Smooth muscle cell (in vitro differentiated cells): ENCODE measurements around the gene PPP1R12A. TPM values are rescaled to one million over a fixed set of nuclear protein-coding genes. Genes with fewer than 3 reads are reported as not detected.

Experiments
- DNase-seq: peaks from one replicate; lab custom pipeline; 2025; ENCODE audit not compliant: unreplicated experiment; lab: John Stamatoyannopoulos, UW
- H2AFZ ChIP-seq: fragments of 200-600 bp; sonication (generic); 2 replicates; pipeline ENCODE4 v1.6.0; 2016; ENCODE audit warnings: antibody characterized with exemption, low read depth, mild to moderate bottlenecking
- H3F3A ChIP-seq: fragments of 200-600 bp; sonication (generic); 2 replicates; pipeline ENCODE4 v1.6.0; 2017; ENCODE audit warnings: antibody characterized with exemption, low read depth
- H3K27ac ChIP-seq: fragments of 200-600 bp; sonication (generic); 2 replicates; pipeline ENCODE4 v1.5.1; 2016; ENCODE audit warnings: low read depth, mild to moderate bottlenecking
- H3K27me3 ChIP-seq: fragments of 200-600 bp; sonication (generic); 2 replicates; pipeline ENCODE4 v1.6.1; 2016; ENCODE audit warnings: low read depth, mild to moderate bottlenecking
- H3K36me3 ChIP-seq: fragments of 200-600 bp; sonication (generic); 2 replicates; pipeline ENCODE4 v1.5.1; 2016; ENCODE audit warnings: low read depth
- H3K4me1 ChIP-seq: fragments of 200-600 bp; sonication (generic); 2 replicates; pipeline ENCODE4 v1.5.1; 2016; ENCODE audit warnings: low read depth
- H3K4me2 ChIP-seq: fragments of 200-600 bp; sonication (generic); 2 replicates; pipeline ENCODE4 v1.6.0; 2016; ENCODE audit warnings: mild to moderate bottlenecking
- H3K4me3 ChIP-seq: fragments of 200-600 bp; sonication (generic); 2 replicates; pipeline ENCODE4 v1.5.1; 2016; ENCODE audit warnings: mild to moderate bottlenecking
- H3K79me2 ChIP-seq: fragments of 200-600 bp; sonication (generic); 2 replicates; pipeline ENCODE4 v1.6.0; 2016; ENCODE audit warnings: low read depth, mild to moderate bottlenecking
- H3K9ac ChIP-seq: fragments of 200-600 bp; sonication (generic); 2 replicates; pipeline ENCODE4 v1.6.0; 2016; ENCODE audit warnings: low read depth
- H3K9me3 ChIP-seq: fragments of 200-600 bp; sonication (generic); replicated peaks from 2 replicates; pipeline ENCODE4 v1.5.1; 2016; ENCODE audit warnings: low read depth
- H4K20me1 ChIP-seq: fragments of 200-600 bp; sonication (generic); 2 replicates; pipeline ENCODE4 v1.6.0; 2016; ENCODE audit warnings: low read depth
- CTCF ChIP-seq: fragments of 200-600 bp; sonication (generic); IDR thresholded peaks from 2 replicates; pipeline ENCODE4 v1.5.1; 2017; ENCODE audit warnings: borderline replicate concordance, mild to moderate bottlenecking, antibody characterized with exemption; ENCODE audit not compliant: insufficient read depth, poor library complexity, severe bottlenecking
- WGBS: methylation state at CpG from one replicate; pipeline ENCODE4 v1.1.7; 2016; ENCODE audit warnings: low lambda C conversion rate; 5-methylcytosine and 5-hydroxymethylcytosine counted together
- polyA plus RNA-seq: library from polyadenylated mRNA; unstranded; fragments of >200 nt; fragmentation: Nextera tagmentation; extraction: Ambion mirVana; gene quantifications from 2 replicates; pipeline ENCODE4 v1.2.1, GENCODE V29; 2016
- total RNA-seq: library from RNA; depleted of rRNA; stranded (reverse); fragments of >200 nt; gene quantifications from 2 replicates; pipeline ENCODE4 v1.2.3, GENCODE V29; 2014

The PPP1R12A gene
- total and polyA plus RNA-seq, 2 experiments from 2014 or later = 98.7 to 102 TPM

- Histone ChIP-seq H3K9ac (peak overlapping the region; percentile 83), H3K4me1 (peaks cover 27% of the 10 kb centered on the region), H3K27me3 (no peaks in the 10 kb centered on the region), H2AFZ (no peak overlapping the region), H3K4me3 (peak overlapping the region; percentile 65), H4K20me1 (peaks cover 69% of the 10 kb centered on the region), H3K79me2 (peaks cover 85% of the 10 kb centered on the region), H3K9me3 (no peaks in the 10 kb centered on the region), H3K27ac (peak overlapping the region; percentile 91), H3K36me3 (no peaks in the 10 kb centered on the region), H3K4me2 (peak overlapping the region; percentile 98), H3F3A (peaks cover 4% of the 10 kb centered on the region)
- WGBS = 20% methylated on average over 5 of the region's 5 CpGs
- TF ChIP-seq CTCF = no peak
- no peak for DNase-seq
These were observed 2.5 kb downstream of the PPP1R12A start for GRCh38 chr12:79932357-79932756.

GRCh38 chr12:79929065-79929464 lies 5.8 kb downstream of the PPP1R12A start:
- Histone ChIP-seq H3K9ac (no peak overlapping the region), H3K79me2 (peaks cover 100% of the 10 kb centered on the region), H3K27me3 (no peaks in the 10 kb centered on the region), H3K4me2 (no peak overlapping the region), H3K27ac (no peak overlapping the region), H3K4me1 (peaks cover 18% of the 10 kb centered on the region), H3K9me3 (no peaks in the 10 kb centered on the region), H3F3A (peaks cover 4% of the 10 kb centered on the region), H2AFZ (no peak overlapping the region), H4K20me1 (peaks cover 100% of the 10 kb centered on the region), H3K4me3 (no peak overlapping the region), H3K36me3 (no peaks in the 10 kb centered on the region)
- WGBS = 95% methylated on average over 10 of the region's 10 CpGs
- no peak for TF ChIP-seq CTCF
- DNase-seq = no peak

DNA sequence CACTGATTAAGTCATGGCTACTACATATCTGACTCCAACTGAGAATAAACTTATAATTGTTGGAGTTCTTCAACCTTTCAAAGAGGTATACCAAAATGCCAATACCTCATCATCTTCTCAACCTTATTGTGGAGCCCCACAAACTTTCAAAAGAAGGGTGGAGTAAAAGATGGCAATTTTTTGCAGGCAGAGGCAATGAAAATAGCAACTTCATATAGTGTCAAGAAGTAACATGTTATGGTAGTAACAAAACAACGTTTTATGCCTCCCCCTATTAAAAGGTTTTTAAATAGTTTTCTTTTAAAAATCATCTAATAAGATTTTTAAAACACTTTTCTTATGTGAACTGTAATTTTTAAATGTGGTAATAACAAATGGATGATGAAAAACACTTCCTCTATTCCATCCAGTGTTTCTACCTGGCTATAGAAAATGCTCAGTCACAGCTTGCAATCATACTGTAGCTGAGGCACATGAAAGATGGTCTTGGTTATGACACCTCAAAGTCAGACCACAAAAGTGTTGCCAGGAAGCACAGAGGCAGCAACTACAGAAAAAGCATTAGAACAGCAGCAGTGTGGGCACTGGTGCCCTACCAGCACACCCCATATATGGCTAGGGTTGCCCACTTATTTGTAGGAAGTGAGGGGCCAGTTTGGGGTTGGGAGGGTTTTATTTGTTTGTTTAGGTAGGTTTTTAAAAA lies 7.0 kb downstream of the PPP1R12A start:
- H3K4me2 ChIP-seq = no peak overlapping the region
- no peak for DNase-seq
- H3K27me3 ChIP-seq = no peaks in the 10 kb centered on the region
- no peak overlapping the region for H3K9ac ChIP-seq
- H3K9me3 ChIP-seq = no peaks in the 10 kb centered on the region
- no peak overlapping the region for H2AFZ ChIP-seq
- H3F3A ChIP-seq = peaks cover under 1% of the 10 kb centered on the region
- peaks cover 15% of the 10 kb centered on the region for H3K4me1 ChIP-seq
- H4K20me1 ChIP-seq = peaks cover 100% of the 10 kb centered on the region
- 97% methylated on average over 1 of the region's 1 CpG for WGBS
- no peak for TF ChIP-seq CTCF
- no peak overlapping the region for H3K4me3 ChIP-seq
- H3K36me3 ChIP-seq = no peaks in the 10 kb centered on the region
- H3K79me2 ChIP-seq = peaks cover 100% of the 10 kb centered on the region
- H3K27ac ChIP-seq = peak overlapping the region; percentile 34

DNA sequence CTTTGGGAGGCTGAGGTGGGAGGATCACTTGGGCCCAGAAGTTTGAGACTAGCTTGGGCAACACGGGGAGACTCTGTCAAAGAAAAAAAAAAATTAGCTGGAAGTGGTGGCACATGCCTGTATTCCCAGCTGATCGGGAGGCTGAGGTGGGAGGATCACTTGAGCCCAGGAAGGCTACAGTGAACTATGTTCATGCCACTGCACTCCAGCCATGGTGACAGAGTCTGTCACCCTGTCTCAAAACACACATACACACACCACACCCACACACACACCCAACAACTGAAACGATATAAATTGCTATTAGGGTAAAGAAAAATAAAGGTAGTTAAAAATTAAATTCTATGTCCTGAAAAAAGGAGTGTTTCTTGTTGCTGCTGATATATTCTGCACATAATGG lies 7.9 kb downstream of the PPP1R12A start:
- Histone ChIP-seq H3K79me2 (peaks cover 100% of the 10 kb centered on the region), H3K4me1 (peaks cover 5% of the 10 kb centered on the region), H3K27me3 (no peaks in the 10 kb centered on the region), H3K4me2 (no peak overlapping the region), H3F3A (no peaks in the 10 kb centered on the region), H3K9ac (no peak overlapping the region), H3K36me3 (no peaks in the 10 kb centered on the region), H3K4me3 (no peak overlapping the region), H2AFZ (no peak overlapping the region), H4K20me1 (peaks cover 100% of the 10 kb centered on the region), H3K9me3 (no peaks in the 10 kb centered on the region), H3K27ac (no peak overlapping the region)
- no peak for DNase-seq
- no peak for TF ChIP-seq CTCF
- 56% methylated on average over 3 of the region's 3 CpGs for WGBS
